SW480 (cell line): ENCODE data around the gene TUBB6.
A peak's percentile ranks its signal among the peaks of the same experiment; 100 is the strongest.

Source experiments
- DNase-seq: peaks from one replicate; pipeline ENCODE4 v3.0.0-alpha.2; 2016; ENCODE audit warnings: low spot score

TUBB6 gene

DNA sequence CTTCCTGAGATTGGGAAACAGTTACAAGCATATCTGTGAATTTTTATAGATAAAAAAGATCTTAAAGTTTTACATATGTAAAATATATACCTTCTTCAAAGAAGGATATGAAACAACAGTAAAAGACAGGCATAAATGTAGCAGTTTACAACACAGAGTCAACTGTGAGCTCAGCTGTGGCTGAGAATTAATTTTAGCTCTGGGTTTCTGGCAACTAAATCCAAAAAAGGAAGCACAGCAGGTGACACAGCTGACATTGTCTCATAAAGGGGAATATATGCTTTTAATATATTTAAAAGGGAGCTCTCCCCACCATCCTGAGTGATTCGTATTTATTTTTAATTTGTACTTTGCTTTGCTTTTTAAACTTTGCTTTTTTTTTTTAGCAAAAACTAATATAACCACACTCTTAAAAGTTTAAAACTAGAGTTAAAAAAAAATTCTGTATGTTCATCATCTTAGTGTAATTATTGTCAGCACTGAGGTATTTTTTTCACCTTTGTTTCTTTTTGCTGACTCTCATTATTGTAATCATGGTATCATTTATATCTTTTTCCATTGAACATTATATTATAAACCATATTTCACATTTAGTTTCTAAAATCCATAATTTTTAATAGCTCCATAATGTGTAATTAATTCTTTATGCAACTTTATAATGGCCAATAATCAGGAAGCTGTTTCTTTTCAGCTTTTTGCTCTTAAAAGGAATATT lies 6.7 kb downstream of the TUBB6 start:
- DNase-seq = no peak

DNA sequence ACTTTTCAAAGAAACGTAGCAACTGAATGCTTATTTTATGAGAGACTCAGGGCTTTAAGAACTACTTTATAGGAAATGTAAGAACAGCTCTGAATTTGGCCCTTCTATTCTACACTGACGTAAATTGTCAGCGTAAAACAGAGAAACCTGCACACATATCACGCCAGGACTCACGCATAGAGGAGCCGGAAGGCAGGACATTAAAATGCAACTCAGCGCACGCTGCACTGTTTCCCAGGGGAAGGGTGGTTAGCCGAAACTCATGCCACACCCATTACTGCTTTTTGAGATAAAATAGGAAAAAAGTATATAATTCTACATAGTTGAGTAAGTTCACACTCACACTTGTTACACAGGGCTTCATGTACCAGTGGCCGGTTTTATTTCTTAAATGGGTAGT lies 7.4 kb downstream of the TUBB6 start:
- no peak for DNase-seq

DNA sequence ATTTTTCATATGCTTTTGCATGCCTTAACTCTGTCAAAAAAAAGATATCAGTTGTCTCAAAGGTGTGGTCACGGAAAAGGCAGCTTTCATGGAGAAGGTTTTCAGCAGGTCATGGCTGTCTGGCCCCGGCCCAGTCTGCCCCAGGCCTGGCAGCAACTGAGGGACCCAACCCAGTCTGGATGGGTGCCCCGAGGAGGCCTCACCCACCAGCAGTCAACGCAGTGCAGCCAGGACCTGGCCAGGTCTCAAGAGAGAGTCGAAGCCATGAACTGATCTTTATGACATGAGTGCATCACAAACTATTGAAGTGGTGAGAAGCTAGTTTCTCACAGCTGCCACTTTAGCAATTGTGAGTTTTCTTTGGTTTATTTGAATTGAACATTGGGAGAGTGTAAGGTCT lies 7.9 kb downstream of the TUBB6 start:
- DNase-seq = no peak

DNA sequence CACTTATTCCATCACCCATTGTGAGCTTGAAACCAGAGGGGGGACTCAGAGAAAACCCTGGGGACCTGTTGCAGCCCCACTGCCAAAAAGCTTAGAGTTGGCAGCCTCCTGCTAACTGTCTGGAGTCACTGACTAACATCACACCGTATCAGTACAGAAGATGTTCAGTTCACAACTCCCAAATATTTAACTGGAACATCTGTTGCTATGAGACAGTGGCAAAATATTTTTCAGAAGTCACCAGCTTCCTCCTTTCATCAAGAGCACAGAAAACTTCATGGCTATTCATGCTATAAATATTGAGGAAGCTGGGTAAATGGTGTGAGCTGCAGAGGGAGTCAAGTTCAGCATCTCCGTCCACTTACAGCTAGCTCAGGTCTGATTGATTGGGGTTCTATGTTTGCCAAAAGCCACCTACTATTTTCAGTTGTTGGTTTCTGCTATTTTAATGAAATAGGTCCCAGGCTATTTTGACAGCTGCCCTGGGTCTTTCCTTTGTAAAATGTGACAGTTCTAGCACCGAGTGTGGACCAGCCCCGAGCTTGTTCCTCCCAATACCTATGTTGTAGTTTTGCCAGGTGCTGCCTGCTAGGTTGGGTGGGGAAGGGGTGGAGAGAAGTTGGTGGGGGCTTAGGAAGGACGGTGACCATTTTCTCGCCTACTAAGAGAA lies 9.8 kb downstream of the TUBB6 start:
- no peak for DNase-seq

DNA sequence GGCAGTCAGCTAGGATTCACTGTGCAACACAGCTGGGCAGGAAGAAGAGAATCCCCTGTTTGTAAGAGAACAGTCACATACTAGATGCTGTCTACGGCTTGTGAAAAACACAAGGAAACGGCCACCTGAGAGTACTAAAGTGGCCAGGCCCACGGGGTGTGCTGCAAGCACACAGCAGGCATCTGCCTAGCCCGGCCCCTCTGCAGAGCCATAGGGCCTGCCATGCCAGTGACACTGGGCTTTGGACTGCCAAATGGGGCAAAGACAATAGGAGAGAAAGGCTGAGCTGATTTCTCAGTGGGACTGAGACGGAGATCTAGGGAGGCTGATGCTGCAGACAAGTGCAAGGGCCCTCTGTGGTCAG lies 10.3 kb downstream of the TUBB6 start:
- DNase-seq = no peak

DNA sequence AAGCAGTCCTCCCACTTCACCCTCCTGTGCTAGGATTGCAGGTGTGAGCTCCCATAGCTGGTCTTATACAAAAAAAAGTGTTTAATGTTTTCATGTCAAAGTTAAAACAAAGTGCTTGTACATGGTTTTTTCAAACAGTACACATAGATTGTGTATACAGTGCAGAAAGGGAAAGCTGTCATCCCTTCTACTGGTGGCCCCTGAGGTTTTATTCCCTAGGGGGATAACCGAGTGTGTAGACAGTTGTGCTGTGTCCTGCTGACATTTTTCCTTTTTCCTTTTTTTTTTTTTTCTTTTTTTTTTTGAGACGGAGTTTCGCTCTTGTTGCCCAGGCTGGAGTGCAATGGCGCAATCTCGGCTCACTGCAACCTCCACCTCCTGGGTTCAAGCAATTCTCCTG lies 10.8 kb downstream of the TUBB6 start:
- DNase-seq = no peak

DNA sequence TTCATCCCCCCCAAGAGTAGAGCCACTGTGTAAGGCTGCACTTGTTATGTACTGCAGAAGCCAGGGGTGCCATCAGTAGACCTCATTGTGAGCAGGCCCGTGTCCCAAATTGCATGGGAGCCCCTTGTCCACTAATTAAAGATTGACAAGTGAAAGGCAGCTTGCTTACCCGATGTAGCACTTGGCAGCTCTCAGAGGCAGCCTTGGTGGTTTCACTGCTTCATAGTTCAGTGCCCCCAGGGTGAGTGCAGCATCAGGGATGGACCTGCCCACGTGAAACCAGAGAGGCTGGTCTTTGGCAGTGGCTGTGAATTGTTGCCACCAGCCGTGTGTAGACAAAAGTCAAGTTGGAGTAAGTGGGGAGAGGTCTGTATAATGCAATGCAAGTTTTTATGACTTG lies 13.3 kb downstream of the TUBB6 start:
- DNase-seq = no peak

DNA sequence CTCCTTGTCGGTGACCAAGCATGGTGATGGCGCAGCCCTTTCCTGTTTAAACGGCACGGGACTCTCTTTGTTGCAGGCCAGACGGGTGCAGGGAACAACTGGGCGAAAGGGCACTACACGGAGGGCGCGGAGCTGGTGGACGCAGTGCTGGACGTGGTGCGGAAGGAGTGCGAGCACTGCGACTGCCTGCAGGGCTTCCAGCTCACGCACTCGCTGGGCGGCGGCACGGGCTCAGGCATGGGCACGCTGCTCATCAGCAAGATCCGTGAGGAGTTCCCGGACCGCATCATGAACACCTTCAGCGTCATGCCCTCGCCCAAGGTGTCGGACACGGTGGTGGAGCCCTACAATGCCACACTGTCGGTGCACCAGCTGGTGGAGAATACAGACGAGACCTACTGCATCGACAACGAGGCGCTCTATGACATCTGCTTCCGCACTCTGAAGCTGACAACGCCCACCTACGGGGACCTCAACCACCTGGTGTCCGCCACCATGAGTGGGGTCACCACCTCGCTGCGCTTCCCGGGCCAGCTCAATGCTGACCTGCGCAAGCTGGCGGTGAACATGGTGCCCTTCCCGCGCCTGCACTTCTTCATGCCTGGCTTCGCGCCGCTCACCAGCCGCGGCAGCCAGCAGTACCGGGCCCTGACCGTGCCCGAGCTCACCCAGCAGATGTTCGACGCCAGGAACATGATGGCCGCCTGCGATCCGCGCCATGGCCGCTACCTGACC lies 17.1 kb downstream of the TUBB6 start:
- DNase-seq = no peak

DNA sequence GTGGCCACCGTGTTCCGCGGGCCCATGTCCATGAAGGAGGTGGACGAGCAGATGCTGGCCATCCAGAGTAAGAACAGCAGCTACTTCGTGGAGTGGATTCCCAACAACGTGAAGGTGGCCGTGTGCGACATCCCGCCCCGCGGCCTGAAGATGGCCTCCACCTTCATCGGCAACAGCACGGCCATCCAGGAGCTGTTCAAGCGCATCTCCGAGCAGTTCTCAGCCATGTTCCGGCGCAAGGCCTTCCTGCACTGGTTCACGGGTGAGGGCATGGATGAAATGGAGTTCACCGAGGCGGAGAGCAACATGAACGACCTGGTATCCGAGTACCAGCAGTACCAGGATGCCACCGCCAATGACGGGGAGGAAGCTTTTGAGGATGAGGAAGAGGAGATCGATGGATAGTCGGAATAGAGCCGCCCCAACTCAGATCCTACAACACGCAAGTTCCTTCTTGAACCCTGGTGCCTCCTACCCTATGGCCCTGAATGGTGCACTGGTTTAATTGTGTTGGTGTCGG lies 17.7 kb downstream of the TUBB6 start:
- DNase-seq = no peak

DNA sequence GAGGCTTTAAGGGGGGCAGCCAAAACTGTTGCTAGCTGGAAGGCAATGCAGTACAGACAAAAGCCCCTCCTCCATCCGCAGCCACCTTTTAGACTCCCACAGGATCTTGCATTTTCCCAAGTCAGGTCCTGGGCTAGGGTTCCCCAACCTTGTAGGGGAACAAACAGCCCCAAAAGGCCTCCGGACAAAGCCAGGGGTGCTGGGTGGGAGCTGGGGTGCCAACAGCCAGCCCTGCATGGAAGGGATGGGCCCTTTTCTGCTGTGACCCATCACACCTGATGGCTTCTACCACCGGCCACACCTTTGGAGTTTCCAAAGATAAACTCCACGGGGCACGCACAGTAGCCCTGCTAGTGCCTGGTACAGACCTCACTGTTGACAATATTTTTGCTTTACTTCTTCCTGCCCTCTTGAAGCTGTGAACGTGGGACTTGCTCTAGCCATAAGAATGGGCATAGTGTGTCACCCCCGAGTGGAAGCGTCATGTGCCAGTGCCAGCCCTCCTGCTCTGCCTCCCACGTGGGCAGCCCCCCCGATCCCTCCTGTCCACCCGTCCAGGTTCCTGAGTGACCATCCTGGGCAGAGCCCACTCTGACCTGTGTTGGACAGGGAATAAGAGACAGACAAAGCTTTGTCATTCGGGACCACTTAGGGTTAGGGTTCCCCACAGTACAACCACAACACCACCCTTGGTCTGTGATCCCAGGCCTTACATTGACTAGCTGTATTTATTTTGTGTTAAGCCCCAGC lies 18.8 kb downstream of the TUBB6 start:
- no peak for DNase-seq

DNA sequence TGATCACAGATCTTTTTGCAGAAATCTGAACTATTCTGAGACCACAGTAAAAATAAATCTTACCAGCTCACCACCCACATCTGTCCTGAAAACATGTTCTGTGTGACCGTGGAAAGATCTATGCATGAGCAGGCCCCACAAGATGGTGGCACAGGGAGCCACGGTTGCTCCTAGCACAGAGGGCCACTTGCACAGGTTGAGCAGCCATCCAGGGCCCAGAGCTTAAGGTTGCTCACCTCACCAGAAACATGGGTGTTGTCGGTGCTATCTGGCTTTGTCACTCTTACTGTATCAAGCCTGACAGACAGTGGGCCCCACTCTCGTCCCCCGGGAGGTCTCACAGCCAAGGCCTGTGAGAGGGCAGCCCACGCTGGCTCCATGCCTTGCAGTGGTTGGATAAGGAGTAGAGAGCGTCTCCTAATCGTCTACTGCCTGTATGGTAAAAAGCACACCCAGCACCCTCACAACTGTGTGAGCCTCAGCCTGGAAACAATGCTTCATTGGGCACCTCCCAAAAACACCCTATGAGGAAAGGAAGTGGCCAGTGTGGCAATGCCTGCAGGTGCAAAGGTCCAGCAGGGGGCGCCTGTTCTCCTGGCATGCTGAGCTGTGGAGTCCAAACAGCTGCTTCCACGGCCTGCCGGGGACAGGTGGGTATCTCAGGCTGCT lies 19.6 kb downstream of the TUBB6 start:
- DNase-seq = peak; percentile 76

DNA sequence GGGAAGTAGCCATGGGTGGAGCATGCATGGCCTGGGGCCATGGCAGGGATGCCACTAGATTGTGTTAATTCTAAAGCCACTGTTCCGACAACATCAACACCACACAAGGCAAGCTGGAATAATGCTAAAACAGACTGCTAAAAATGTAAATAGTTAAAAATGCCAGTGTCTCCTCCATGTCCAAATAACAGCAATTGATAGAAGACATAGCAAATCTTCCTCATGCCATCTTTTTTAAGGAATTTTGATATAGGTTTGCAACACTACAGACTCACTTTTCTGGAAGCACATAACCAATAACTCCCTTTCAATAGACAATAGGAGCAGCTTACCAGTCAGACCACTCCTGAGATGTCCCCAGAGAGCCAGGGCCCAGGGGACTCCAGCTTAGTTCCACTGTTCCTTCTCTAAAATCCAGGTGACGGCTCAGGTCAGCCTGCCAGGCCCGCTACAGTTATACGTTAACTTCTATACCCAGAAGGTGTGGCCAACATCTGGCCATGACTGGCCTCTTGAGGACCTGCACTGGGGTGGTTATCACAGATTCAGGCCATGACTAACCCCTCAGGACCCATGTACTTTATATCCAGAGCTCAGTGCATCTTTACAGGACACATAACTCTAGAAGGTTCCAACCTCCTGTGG lies 20.3 kb downstream of the TUBB6 start:
- no peak for DNase-seq

DNA sequence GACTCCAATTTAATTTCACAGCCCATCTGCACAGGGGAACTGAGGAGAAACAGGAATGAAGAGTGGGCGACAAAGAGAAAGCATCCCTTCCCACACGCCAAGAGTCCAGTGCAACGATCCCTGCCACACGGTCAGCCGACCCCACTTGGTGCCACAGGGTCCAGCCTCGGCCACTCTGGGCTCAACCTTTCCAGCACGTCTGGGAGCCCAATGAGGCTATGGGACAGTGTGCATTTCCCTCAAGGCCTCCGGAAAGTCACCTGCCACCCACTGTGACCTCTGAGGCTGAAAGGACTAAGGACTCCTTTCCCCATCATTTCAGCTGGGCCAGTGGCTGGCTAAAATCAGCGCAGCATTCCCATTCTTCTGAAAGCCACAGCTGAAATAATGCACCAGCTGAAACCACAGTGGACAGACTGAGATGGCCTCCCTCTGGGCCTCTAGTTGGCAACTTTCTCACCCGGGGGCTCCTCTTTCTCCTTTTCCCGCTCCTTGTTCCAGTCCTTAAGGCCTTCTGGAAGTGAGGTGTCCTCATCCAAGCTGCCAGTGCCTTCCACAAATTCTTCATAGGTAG lies 21.2 kb downstream of the TUBB6 start:
- DNase-seq = no peak

DNA sequence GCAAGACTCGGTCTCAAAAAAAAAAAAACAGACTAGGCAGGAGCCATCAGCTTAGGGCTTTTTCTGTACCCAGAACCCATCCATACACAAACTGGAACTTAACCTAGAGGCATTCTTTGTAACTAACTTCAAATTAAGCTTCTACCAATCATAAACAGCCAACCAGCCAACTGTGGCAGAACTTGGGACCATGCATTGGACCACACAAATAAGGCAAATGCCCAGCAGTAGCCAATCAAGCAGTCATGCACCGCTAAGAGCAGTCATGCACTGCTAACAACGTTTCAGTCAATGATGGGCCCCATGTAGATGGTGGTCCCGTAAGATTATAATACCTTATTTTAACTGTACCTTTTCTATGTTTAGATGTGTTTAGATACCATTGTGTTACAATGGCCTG lies 22.7 kb downstream of the TUBB6 start:
- no peak for DNase-seq

DNA sequence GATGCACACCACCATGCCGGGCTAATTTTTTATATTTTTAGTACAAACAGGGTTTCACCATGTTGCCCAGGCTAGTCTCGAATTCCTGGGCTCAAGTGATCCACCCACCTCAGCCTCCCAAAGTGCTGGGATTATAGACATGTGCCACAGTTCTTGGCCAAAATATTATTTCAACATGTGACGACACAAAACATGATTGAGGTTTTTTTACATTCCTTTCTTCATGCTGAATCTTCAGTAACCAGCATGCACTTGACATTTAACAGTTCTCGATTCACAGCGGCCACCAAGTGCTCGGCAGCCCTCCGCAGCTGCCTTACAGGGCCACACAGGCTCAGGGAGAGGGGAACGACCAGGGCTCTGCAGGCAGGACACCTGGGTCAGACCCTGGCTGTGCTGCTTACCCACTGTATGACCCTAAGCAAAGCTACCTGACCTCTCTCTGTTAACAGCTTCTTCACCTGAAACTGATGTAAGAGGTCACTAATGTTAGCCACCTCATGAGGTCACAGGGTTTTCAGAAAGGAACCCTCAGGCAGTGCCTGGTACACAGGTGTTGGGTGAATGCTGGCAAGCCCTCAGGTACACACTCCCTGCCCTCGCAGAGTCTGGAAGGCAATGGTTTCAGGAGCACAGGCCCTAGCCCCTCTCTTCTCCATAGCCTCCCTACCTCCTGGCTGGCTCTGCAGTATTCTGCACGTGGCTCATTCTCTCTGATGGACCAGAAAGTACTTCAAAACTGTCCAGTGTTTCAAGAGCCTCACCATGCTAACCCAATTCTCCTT lies 25.7 kb downstream of the TUBB6 start:
- no peak for DNase-seq

DNA sequence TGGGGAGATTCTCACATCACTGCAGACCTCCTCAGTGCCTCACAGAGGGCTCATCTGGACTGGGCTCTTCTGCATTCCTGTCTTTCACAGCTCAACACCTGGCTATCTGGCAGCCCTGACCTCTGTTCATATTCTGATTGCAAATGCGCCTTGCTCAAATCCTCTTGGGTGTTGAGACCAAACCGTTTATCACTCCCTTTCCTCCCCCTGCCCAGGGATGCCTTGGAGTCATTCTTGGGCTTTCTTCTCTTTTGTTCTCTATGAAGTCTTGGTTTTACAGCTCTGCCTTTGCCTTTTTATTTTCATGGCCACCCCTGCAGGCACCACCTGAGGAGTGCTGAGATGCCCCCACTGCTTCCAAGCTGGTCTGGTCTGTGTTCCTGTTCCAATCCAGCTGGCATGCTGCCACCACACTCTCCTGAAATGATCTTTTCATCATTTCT lies 26.3 kb downstream of the TUBB6 start:
- no peak for DNase-seq

DNA sequence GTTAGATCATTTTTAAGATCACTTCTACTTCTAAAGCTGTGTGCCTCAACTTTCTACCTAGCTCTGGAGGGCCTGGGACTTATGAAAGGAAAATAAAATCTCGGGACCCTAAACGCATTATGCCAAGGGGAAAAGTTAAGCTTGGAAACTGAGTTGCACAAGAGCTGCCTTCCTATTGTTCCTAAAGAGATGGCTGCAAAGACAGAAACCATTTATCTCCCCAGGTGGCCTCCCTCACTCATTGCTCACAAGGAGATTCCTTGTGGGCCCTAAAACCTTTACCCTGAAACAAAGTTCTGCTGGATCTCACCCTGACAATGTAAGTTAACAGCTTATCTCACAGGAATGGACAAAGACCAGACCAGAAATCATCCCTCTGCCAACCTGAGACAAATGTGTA lies 26.8 kb downstream of the TUBB6 start:
- DNase-seq = no peak

DNA sequence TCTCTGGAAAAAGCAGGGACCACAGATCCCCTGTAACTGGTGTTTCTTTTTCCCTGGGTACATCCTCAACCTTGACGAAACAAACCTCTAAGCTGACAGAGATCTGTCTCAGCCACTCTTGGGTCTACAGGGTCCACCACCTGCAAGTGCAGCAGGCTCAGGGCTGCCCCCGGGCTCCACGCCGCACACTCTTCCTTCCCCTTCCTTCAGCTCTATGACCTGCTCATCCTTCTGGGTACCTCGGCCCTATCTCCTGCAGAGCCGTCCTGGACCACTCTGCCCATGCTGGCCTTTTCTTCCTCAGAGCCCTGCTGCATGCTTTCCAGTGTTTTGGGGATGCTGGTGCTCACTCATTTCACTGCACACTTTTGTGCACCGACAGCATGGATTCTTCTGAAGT lies 27.5 kb downstream of the TUBB6 start:
- DNase-seq = no peak

DNA sequence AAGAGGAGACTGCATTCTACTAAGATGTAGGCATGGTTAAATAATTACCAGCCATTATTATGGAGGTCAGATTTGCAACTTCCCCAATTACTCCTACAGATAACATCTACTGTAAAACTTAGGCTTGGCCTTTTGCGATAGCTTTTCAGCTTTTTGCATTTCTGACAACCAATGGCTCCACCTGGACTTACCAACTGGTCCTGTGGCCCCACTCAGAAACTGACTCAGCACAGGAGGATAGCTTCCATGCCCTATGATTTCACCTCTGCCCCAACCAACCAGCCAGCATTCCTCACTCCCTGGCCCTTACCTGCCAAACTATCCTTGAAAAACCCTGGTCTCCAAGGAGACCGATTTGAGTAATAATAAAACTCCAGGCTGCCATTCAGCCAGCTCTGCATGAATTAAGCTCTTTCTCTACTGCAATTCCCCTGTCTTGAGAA lies 28.2 kb downstream of the TUBB6 start:
- no peak for DNase-seq

DNA sequence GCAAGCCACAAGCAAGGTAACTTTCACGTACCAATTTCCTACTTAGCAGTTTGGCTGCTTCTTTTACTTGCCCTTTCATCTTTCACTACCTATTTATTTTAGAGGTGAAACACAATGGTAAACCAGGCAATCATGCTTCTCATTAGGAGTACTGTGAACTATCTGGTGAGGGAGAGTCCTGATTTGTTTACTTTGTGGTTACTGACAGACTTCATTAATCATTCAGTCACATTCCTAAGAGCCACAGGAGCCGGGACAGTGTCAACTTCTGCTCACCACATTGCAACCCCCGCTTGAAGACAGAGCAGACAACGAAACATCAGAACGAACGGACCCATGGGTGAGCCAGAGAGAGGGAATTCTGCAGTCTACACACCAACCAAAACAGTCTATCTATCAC lies 28.8 kb downstream of the TUBB6 start:
- DNase-seq = peak; percentile 90
